IMR-90 (cell line): ENCODE measurements around the gene FUT9. TPM values are rescaled to one million over a fixed set of nuclear protein-coding genes. Genes with fewer than 3 reads are reported as not detected.

Source experiments
- ATAC-seq: fragments of 200-7000 bp; cut with Tn5 transposase; 2 replicates; pipeline ENCODE4 v1.9.1; 2020; ENCODE audit warnings: low read depth, mild to moderate bottlenecking, moderate library complexity
- BruUV-seq: library from RNA; stranded (reverse); fragments of 400-500 nt; replicated peaks from 2 replicates; lab custom pipeline; 2021; lab: Mats Ljungman, UMichigan
- CTCF ChIA-PET: fragments of 300-600 bp; formaldehyde crosslinking; extraction: SDS; loops from one replicate; lab custom pipeline; 2021; ENCODE audit warnings: antibody characterized with exemption; lab: Yijun Ruan, JAX
- POLR2A ChIA-PET: fragments of 300-600 bp; sonication (Branson Sonifier 250); formaldehyde crosslinking; loops from one replicate; lab custom pipeline; 2022; ENCODE audit warnings: antibody characterized with exemption; ENCODE audit not compliant: unreplicated experiment; lab: Charles Lee
- DNase-seq: peaks from one replicate; pipeline ENCODE4 v3.0.0; 2013
- H2AFZ ChIP-seq: replicated peaks from 2 replicates; pipeline ENCODE3; 2013; ENCODE audit warnings: low read length, mild to moderate bottlenecking; ENCODE audit not compliant: poor library complexity
- H2AK5ac ChIP-seq: 2 replicates; pipeline ENCODE4 v1.6.1; 2013; ENCODE audit warnings: low read depth, low read length, inconsistent platforms
- H2AK9ac ChIP-seq: replicated peaks from 2 replicates; pipeline ENCODE3; 2013; ENCODE audit warnings: mild to moderate bottlenecking, low read depth, low read length, moderate library complexity; ENCODE audit not compliant: poor library complexity
- H2BK120ac ChIP-seq: 2 replicates; pipeline ENCODE4 v1.6.1; 2013; ENCODE audit warnings: low read depth, low read length, inconsistent platforms
- H2BK15ac ChIP-seq: 3 replicates; pipeline ENCODE4 v1.6.1; 2013; ENCODE audit warnings: low read depth, low read length, inconsistent platforms
- H2BK20ac ChIP-seq: 2 replicates; pipeline ENCODE4 v1.6.1; 2013; ENCODE audit warnings: low read depth, mild to moderate bottlenecking, inconsistent platforms, low read length, moderate library complexity
- H2BK5ac ChIP-seq: 2 replicates; pipeline ENCODE4 v1.6.1; 2013; ENCODE audit warnings: mild to moderate bottlenecking, low read depth, low read length, inconsistent platforms; ENCODE audit not compliant: poor library complexity, severe bottlenecking
- H3K14ac ChIP-seq: replicated peaks from 2 replicates; pipeline ENCODE4 v1.6.1; 2013; ENCODE audit warnings: low read depth, low read length, inconsistent platforms
- H3K18ac ChIP-seq: 2 replicates; pipeline ENCODE4 v1.6.1; 2013; ENCODE audit warnings: low read depth, low read length, control low read depth
- H3K23ac ChIP-seq: 2 replicates; pipeline ENCODE4 v1.6.1; 2013; ENCODE audit warnings: low read depth, low read length, inconsistent platforms
- H3K27ac ChIP-seq: 2 replicates; pipeline ENCODE4 v1.5.1; 2013; ENCODE audit warnings: mild to moderate bottlenecking, control low read depth, low read length; ENCODE audit not compliant: insufficient read depth
- H3K27me3 ChIP-seq: 2 replicates; pipeline ENCODE4 v1.6.1; 2013; ENCODE audit warnings: low read length; ENCODE audit not compliant: control insufficient read depth, insufficient read depth
- H3K36me3 ChIP-seq: 2 replicates; pipeline ENCODE4 v1.6.1; 2013; ENCODE audit warnings: low read length, mixed read lengths; ENCODE audit not compliant: control insufficient read depth, insufficient read depth
- H3K4ac ChIP-seq: 2 replicates; pipeline ENCODE4 v1.6.1; 2013; ENCODE audit warnings: low read depth, low read length, inconsistent platforms
- H3K4me1 ChIP-seq: 2 replicates; pipeline ENCODE4 v1.6.1; 2013; ENCODE audit warnings: low read length, mixed read lengths; ENCODE audit not compliant: control insufficient read depth, insufficient read depth
- H3K4me2 ChIP-seq: 2 replicates; pipeline ENCODE4 v1.6.1; 2013; ENCODE audit warnings: low read depth, mild to moderate bottlenecking, control low read depth, low read length, moderate library complexity
- H3K4me3 ChIP-seq: 2 replicates; pipeline ENCODE4 v1.5.1; 2013; ENCODE audit warnings: low read depth, mild to moderate bottlenecking, control low read depth, low read length, moderate library complexity; ENCODE audit not compliant: insufficient read depth
- H3K56ac ChIP-seq: 2 replicates; pipeline ENCODE4 v1.6.1; 2013; ENCODE audit warnings: low read length, inconsistent platforms; ENCODE audit not compliant: insufficient read depth; ENCODE audit errors: extremely low read depth
- H3K79me1 ChIP-seq, 2 experiments: 2 replicates each; pipeline ENCODE4 v1.6.1; 2013; ENCODE audit warnings: low read length in 2 of 2, inconsistent platforms in 1 of 2, low read depth in 1 of 2
- H3K9ac ChIP-seq: 2 replicates; pipeline ENCODE4 v1.6.1; 2013; ENCODE audit warnings: low read depth, low read length, control low read depth
- H3K9me1 ChIP-seq: 2 replicates; pipeline ENCODE4 v1.6.1; 2013; ENCODE audit warnings: low read length, inconsistent platforms; ENCODE audit not compliant: insufficient read depth
- H3K9me3 ChIP-seq: 2 replicates; pipeline ENCODE4 v1.6.1; 2013; ENCODE audit warnings: low read length; ENCODE audit not compliant: control insufficient read depth, insufficient read depth
- H4K20me1 ChIP-seq: 2 replicates; pipeline ENCODE4 v1.6.1; 2013; ENCODE audit warnings: low read length, inconsistent platforms; ENCODE audit not compliant: insufficient read depth
- H4K5ac ChIP-seq: 2 replicates; pipeline ENCODE4 v1.6.1; 2013; ENCODE audit warnings: mild to moderate bottlenecking, low read depth, low read length, control low read depth
- H4K8ac ChIP-seq, 2 experiments: 2 replicates each; pipeline ENCODE4 v1.6.1; 2013; ENCODE audit warnings: low read depth in 2 of 2, low read length in 2 of 2, control low read depth in 1 of 2, inconsistent platforms in 1 of 2
- H4K91ac ChIP-seq: 2 replicates; pipeline ENCODE4 v1.6.1; 2013; ENCODE audit warnings: low read depth, low read length, inconsistent platforms; ENCODE audit not compliant: insufficient read depth
- CTCF ChIP-seq: conservative IDR thresholded peaks from 2 replicates; pipeline ENCODE4 v1.5.1; 2012; ENCODE audit warnings: mild to moderate bottlenecking, low read depth, low read length, improper control_type of control experiment
- ELK1 ChIP-seq: fragments of 150-350 bp; IDR thresholded peaks from 2 replicates; pipeline ENCODE4 v1.6.1; 2016; ENCODE audit warnings: low read depth, mild to moderate bottlenecking, low read length, moderate library complexity, borderline replicate concordance
- NFE2L2 ChIP-seq: fragments of 150-350 bp; IDR thresholded peaks from 2 replicates; pipeline ENCODE4 v1.6.1; 2016; ENCODE audit warnings: low read depth, mild to moderate bottlenecking, low read length
- POLR2A ChIP-seq: IDR thresholded peaks from 2 replicates; pipeline ENCODE4 v1.6.1; 2012; ENCODE audit warnings: mild to moderate bottlenecking, low read depth, low read length
- RAD21 ChIP-seq: IDR thresholded peaks from 2 replicates; pipeline ENCODE4 v1.6.1; 2012; ENCODE audit warnings: low read length, improper control_type of control experiment
- RCOR1 ChIP-seq: IDR thresholded peaks from 2 replicates; pipeline ENCODE4 v1.6.1; 2012; ENCODE audit warnings: mild to moderate bottlenecking, low read length, improper control_type of control experiment; ENCODE audit not compliant: insufficient replicate concordance
- RFX5 ChIP-seq: IDR thresholded peaks from 2 replicates; pipeline ENCODE4 v1.8.0; 2012; ENCODE audit warnings: low read depth, mild to moderate bottlenecking, low read length, moderate library complexity
- SMC3 ChIP-seq: fragments of 150-350 bp; IDR thresholded peaks from 2 replicates; pipeline ENCODE4 v1.6.1; 2016; ENCODE audit warnings: low read depth, mild to moderate bottlenecking, antibody characterized with exemption, low read length, moderate library complexity
- WGBS, 2 experiments: methylation state at CpG; one replicate each; pipeline versions ENCODE4 v1.1.5 to v1.1.7; 2013; ENCODE audit warnings: missing lambda C conversion rate in 2 of 2; ENCODE audit not compliant: insufficient read length in 1 of 2; ENCODE audit errors: extremely low coverage in 2 of 2; 5-methylcytosine and 5-hydroxymethylcytosine counted together
- dilution Hi-C: fragments of 300-500 bp; cut with HindIII; formaldehyde crosslinking; loops from one replicate; pipeline ENCODE4 v1.14.3; 2018; ENCODE audit warnings: low sequenced_read_pairs; ENCODE audit not compliant: unreplicated experiment
- in situ Hi-C: fragments of 300-500 bp; cut with MboI; formaldehyde crosslinking; loops from 3 replicates; pipeline ENCODE4 v1.14.3; 2019; ENCODE audit warnings: low sequenced_read_pairs, inconsistent platforms, mixed read lengths
- intact Hi-C: fragments of 100-400 bp; cut with micrococcal nuclease; formaldehyde crosslinking; loops from 2 replicates; pipeline ENCODE4 v1.10.0; 2022
- polyA plus RNA-seq, 3 experiments: library from polyadenylated mRNA; depleted of rRNA; stranded (reverse); fragments of >200 nt; gene quantifications; 2 replicates each; pipeline ENCODE4 v1.2.3, GENCODE V29; 2012; ENCODE audit warnings: low replicate concordance in 1 of 3
- total RNA-seq: library from RNA; depleted of rRNA; stranded (reverse); fragments of >200 nt; gene quantifications from 2 replicates; pipeline ENCODE4 v1.2.3, GENCODE V29; 2012

The FUT9 gene
- total and polyA plus RNA-seq, 2 of the 4 experiments (the other 2 are of a cell fraction), result under 0.01 TPM; not detected in 1

- Histone ChIP-seq H3K4ac (no peak overlapping the region), H4K91ac (no peak overlapping the region), H3K27ac (no peak overlapping the region), H2BK120ac (no peak overlapping the region), H2BK20ac (no peak overlapping the region), H4K20me1 (no peaks in the 10 kb centered on the region), H2BK15ac (no peak overlapping the region), H3K4me2 (no peak overlapping the region), H2AFZ (no peak overlapping the region), H3K9me1 (no peaks in the 10 kb centered on the region), H3K18ac (no peak overlapping the region), H3K9ac (no peak overlapping the region), H3K79me1 (no peaks in the 10 kb centered on the region), H3K36me3 (no peaks in the 10 kb centered on the region), H3K23ac (no peak overlapping the region), H2AK9ac (no peak overlapping the region), H3K4me3 (no peak overlapping the region), H3K56ac (no peak overlapping the region), H4K5ac (no peak overlapping the region), H2AK5ac (no peak overlapping the region), H3K4me1 (no peaks in the 10 kb centered on the region), H3K9me3 (peaks cover 14% of the 10 kb centered on the region), H3K27me3 (no peaks in the 10 kb centered on the region), H3K14ac (no peak overlapping the region), H4K8ac (no peak overlapping the region), H2BK5ac (no peak overlapping the region)
- dilution Hi-C loops (no loop called here), in situ Hi-C loops (no loop called here), intact Hi-C loops (no loop called here)
- CTCF ChIA-PET, result no interaction called here
- no CpG with 5 or more reads among the region's 3 CpGs for WGBS, 2 experiments
- TF ChIP-seq RCOR1, result no peak
- no peak for TF ChIP-seq ELK1
- no peak for TF ChIP-seq RFX5
- TF ChIP-seq SMC3, result no peak
- TF ChIP-seq RAD21, result no peak
- no peak for TF ChIP-seq NFE2L2
- no peak for TF ChIP-seq CTCF
- no peak for TF ChIP-seq POLR2A
- POLR2A ChIA-PET, result no interaction called here
- BruUV-seq, result no TSS peak
- ATAC-seq (no peak), DNase-seq (no peak)
Observed at GRCh38 chr6:95998133-95998532, 17.6 kb upstream of the FUT9 start.
